ENCODE results near the gene ZNF853.
"Not testable (repeated sequence)": the region's sequence is repeated elsewhere in the genome, so short reads cannot be mapped to it uniquely, and the experiment has no call there.

ZNF853 gene

GRCh38 chr7:6652446-6653011 is 37.1 kb downstream of the ZNF853 start:
- DNase-seq (ENCODE audit: low spot score), result no peak

- DNase-seq (ENCODE audit: low spot score), result no peak
Measured at GRCh38 chr7:6653071-6654003, 37.9 kb downstream of the ZNF853 start.

- DNase-seq (ENCODE audit: low spot score), result no peak
Measured at GRCh38 chr7:6654113-6654841, 38.9 kb downstream of the ZNF853 start.

- DNase-seq (ENCODE audit: low spot score), result no peak
Measured at GRCh38 chr7:6654842-6655610, 39.6 kb downstream of the ZNF853 start.

GRCh38 chr7:6655636-6656385 is 40.4 kb downstream of the ZNF853 start:
- no peak for DNase-seq (ENCODE audit: low spot score)

GRCh38 chr7:6656413-6656812 is 41.0 kb downstream of the ZNF853 start:
- no peak for DNase-seq (ENCODE audit: low spot score)

GRCh38 chr7:6658618-6659345 is 43.4 kb downstream of the ZNF853 start:
- no peak for DNase-seq (ENCODE audit: low spot score)

GRCh38 chr7:6670851-6671250 is 55.4 kb downstream of the ZNF853 start:
- DNase-seq (ENCODE audit: low spot score), result not testable (repeated sequence)

All from COLO829 (cell line).